Measurements from ENCODE around the gene EMID1.

The EMID1 gene

DNA sequence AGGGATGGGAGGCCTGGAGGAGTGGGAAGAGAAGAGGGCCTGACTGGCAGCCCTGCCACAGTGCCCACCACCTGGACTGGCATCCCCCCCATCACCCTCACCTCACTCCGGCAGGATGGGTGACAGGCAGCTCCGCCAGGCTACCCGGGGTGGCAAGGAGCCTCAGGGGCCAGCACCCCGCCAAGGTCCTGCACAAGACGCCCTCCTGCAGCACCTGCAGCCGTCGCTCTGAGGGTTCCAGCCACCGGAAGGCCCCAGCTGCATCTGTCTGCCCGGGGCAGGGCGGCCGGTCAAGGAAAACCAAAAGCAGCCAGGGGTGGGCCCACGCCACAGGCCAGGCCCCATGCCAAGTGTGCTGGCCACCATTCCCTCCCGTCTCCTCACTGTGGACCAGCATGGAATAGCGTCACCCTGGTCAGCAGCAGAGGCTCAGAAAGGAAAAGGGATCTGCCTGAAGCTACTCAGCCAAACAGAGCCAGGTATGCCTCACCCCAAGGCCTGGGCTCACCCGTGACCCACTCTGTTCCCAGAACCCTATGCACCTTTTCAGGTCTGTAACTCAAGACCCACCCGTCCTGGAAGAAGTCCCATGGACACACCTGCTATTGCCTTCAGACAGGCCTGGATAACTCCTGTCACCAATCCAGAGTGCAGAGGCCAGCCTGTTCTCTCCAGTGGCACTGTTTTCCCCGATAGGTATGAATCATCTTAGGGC is 55.1 kb downstream of the EMID1 start:
- DNase-seq: no peak

DNA sequence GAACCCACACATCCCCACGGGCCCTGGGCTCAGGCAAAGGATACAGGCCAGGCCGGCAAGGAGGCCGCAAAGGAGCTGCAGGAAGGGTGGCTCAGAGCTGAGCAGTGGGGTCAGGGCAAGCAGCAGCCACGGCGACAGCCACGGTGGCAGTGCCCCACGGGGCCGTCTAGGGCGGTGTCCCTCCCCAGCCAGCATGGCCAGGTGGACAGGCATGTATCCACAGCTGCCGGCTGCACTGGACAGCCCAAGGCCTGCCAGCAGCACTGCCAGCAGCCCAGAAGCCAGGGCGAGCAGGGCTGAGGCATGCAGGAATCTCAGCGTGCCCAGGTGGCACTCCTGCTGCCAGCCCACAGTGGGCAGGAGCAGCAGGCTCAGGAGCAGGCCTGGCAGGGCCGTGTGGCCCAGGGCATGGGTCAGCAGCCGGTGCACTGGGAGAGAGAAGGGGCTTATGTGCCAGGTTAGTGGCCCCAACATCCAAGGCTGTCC is 58.1 kb downstream of the EMID1 start:
- no peak for DNase-seq

DNA sequence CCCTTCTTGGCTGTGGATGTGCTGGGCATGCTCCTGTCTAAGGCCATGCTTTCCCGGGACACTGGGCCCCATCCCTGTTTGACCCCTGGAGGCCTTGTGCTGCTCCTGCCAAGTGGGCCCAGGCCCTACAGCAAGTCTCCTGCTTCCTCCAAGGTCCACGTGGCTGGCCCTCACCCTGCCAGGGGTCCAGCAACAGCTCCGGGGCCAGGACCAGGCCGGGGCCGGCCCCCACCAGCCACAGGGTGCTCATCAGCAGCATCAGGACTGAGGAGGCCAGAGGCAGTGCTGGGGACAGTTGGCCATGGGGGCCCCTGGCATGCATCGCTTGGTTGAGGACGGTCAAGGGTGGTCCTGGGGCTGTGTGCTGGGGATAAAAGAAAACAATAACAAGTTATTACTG is 59.6 kb downstream of the EMID1 start:
- DNase-seq: no peak

DNA sequence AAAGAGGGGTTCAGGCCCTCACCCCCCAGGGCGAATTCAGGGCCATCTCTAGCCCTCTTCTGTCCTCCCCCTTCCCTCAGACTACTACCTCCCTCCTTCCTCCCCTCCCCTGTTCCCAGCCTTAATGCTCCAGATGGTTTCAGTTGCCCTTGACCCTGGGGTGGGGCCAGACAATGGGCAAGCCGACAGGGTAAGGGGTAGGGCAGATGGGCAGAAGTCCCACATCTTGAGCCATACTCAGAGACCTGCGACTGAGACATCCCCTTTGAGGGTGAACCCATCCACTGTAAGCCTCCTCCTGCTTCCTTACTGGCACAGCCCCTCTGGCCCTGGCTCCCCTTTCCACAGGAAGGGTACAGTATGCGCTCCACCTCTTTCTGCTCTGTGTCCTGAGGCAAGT is 60.2 kb downstream of the EMID1 start:
- DNase-seq: no peak

DNA sequence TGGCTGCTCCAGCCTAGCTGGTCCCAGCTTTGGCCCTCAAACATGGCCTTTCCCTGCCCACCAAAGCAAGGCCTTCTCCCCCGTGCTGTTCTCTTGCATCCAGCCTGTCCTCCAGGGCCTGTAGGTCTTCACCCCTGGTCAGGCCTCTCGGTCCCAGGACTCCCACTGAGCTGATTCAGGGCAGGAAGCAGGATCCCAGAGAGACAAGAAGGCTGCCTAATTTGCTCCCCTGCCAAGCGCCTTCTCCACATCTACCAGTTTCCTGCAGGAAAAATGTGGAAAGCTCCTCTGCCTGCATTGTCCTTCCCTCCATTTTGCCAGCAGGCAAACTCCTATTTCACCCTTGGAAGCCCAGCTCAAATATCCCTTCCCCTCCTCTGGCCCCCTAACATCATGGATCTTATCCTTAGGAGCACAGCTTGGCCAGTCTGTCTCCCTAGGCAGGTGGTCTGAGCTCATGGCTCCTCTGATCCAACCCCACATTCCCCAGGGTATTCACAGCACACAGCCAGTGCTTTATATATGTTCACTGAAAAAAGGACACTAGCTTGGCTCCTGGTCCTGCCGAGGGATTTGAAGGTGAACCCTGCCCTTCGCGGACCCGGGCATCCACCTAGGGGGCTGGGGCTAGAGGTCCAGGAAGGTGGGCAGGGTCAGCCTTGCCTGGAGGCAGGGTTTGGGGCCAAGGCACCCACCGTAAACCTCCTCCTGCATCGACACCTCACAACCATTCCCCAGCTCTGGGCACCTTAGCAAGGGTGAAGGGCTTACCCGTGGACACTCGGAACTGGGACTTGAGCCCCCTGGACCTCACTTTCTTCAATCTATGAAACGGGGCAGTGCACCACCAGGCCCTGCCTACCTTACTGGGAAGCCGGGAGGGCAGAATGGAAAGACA is 61.1 kb downstream of the EMID1 start:
- no peak for DNase-seq

DNA sequence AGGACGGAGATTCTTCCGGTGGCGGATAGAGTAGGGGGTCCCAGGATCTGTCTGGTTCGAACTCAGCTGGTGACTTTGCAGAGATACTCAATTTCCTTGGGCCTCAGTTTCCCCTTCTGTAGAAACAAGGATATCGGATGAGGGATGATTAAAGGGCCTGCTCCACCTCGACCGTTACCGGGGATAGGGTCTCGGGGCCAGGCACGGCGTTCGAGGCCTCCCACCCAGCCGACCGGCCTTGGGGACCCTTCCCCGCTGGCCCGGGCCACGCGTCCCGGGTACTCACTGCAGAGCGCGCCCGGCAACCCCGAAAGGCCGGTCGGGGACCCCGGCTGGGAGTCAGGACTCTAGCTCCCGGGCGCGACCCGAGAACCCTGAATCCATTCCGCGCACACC is 61.8 kb downstream of the EMID1 start:
- no peak for DNase-seq

DNA sequence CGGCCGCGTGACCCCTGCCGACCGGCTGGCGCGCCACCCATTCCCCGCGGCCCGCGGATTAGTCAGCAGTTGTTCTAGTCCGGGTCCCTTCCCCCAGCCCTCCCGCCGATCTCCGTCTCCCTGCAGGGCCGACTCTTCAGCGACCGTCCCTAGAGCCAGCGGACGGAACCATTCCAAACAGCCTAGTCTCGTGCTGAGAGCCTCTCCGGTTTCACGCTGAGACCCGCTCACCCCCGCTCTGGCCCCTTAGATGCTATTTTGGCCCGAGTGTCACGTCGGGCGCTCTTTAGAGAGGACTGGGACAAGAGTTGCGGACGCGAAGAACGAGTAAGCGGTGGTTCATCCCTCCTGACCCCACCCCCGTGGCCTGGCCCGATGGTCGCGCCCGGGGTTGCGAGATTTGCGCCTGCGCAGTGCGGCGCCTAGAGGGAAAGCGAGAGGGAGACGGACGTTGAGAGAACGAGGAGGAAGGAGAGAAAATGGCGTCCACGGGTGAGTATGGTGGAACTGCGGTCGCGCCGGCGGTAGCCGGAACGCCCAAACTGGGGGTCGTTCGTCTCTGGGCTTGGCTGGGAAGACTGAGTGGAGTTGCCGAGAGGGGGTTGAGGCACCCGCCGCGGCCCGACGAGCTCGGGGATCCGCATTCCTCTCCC is 62.3 kb downstream of the EMID1 start, which contains the start of the genes EWSR1 and RHBDD3:
TSS of gene EWSR1 (plus strand) at position 411 of the 653 bp plus-strand sequence. CDS start at position 480, 69 bp downstream.
TSS of gene RHBDD3 (minus strand) at position 124 of the 653 bp plus-strand sequence. CDS start 2,355 bp downstream, outside the sequence.
- peak; percentile 94 to 98 for DNase-seq

DNA sequence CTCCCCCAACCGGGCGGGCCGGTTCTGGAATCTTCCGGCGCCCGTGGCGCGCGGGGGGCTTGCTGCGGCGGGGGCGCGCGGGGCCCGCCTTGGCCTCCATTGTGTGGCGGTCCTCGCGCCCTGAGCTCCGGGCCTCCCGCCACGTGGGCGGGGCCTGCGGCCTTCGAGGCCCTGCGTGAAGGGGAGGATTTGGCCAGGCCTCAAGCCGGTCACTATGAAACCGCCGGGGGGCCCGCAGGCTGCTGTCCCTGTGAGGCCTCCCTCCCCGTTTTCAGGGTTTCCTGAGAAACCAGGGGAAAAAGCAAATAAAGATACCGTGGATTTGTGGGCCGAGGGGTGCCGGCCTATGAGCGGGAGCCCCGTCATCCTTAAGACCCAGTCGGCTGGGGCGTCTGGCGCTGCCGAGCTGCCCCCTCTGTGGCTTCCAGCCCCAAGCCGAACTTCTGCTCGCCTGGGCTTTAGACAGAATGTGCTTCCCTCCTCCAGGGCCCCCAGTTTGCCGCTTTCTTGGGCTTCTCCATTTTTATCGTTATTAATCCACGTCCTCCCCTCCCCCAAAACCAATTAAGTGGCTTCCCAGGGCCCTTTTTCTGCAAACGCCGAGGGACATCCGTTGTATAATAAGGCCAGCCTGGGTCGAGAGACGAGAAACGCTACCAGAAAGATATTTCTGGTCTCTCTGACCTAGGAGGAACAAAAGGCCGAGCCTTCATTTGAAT is 63.0 kb downstream of the EMID1 start:
- DNase-seq: peak; percentile 23 to 48

DNA sequence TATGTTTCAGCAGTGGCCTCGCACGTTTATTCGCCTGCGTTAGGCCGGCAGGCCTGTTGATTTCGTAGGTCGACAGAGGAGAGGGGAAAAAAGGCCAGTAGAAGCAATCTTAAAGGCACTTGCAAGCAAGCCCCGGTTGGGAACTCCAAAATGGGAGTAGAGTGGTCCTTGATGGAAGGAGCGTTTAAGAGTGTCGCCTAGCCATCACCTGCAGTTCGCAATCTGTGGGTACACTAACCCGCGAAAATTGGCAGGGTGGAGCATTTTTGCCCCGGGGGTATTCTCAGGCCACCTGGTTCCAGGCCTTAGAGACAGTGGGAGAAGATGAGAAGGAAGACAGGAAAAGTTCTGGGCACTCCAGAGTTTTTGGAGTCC is 63.5 kb downstream of the EMID1 start:
- DNase-seq: no peak

DNA sequence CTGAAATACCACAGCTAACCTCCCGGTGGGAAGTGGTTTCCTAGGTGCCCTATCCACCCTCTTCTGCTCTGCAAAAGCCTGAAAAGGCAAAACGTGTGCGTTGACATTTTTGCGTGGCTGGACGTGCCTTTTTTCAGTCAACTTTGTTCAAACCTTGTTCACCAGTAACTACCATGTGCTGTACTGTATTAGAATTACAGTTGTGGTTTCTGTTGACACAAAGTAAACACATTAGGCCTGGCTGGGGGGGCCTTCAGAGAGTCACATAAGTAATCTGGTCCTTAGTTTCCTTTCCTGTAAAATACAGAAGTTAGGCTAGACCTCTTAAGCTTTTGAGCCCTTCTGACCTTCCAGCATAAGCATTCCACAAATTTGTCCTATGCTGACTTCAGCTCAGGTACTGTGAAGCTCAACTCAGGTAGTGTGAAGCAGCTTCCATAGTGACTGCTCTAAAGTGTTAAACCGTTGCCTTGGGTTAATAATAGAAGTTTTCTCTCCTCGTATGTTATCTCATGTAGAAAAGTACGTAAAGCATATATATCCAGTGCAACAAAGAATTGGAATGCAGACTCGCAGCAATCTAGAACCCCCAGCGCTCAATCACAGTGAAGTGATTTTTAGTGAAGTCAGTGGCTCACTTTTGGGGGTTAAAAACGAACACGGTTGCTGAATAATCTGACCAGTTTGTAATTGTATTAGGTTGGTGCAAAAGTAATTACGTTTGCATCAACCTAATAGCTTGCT is 64.2 kb downstream of the EMID1 start:
- peak in 1 of 2 donors; percentile 18 for DNase-seq

DNA sequence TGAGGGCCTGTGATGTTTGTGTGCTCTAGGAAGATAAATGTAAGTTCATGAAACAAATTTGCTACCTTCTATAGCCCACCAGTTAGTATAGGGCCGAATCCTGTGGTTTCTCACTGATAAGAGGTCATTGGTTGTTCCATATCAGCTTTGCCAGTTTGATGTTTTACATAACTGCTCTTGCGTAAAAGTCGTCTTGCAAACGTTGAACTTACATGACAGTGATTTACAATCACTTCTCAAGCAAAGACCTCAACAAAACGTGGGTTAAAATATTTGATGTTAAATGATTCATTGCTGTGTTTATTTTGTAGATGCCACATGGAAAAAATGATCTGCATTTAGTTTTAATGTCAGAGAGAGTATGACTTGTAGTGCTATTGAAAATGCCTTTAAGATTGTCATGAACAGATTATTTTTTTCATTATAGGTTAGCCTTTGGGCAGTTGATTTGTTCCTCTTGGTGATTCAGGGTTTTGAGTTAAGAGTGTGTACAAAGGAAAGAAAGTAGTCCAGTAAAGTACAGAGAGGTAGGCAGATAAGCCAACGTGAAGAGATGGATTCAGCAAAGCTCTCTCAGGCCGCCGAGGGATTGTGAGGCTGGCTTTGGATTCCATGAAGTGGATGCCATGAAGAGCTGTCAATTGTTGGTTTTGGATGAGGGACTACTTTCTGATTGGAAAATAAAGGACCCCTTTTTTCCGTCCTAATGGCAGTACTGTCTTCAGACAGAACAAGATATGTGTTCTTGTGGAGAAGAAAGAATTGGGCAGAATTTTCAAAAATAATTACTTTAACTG is 65.0 kb downstream of the EMID1 start:
- DNase-seq: peak in 1 of 2 donors; percentile 8

DNA sequence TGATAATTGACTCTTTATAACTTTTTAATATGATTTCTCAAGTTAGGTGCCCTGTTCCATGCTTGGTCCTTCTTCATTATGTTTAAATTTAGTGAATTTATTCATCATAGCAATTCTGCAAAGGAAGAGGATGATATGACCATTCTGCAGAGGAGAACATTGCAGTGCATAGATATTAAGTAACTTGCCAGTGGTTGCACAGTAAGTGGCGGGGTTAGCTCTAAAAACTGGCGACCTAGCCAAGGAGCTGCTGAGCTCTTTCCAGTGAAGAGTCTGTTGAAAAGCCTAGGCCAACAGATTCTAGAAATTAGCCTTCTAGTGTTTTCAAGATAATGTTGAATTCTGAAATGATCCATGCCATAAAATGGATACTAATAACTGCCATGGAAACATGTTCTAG is 66.9 kb downstream of the EMID1 start:
- no peak for DNase-seq

DNA sequence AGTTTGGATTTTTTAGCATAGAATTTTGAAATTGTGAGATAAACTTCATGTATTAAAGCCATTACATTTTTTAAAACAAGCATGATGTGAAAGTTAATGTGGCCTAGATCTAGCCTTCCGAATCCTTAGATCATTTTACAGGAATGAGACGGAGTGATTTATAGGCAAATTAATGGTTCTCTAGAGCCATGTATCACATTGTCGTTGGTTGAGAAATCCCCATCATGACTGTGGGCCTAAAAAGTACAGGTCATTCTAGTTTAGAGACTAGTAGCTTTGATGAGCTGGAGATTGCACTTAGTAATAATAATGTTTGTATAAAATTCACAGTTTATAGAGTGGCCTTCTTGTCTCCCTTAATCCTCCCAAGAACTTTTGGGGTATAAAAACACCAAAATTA is 69.5 kb downstream of the EMID1 start:
- no peak for DNase-seq

DNA sequence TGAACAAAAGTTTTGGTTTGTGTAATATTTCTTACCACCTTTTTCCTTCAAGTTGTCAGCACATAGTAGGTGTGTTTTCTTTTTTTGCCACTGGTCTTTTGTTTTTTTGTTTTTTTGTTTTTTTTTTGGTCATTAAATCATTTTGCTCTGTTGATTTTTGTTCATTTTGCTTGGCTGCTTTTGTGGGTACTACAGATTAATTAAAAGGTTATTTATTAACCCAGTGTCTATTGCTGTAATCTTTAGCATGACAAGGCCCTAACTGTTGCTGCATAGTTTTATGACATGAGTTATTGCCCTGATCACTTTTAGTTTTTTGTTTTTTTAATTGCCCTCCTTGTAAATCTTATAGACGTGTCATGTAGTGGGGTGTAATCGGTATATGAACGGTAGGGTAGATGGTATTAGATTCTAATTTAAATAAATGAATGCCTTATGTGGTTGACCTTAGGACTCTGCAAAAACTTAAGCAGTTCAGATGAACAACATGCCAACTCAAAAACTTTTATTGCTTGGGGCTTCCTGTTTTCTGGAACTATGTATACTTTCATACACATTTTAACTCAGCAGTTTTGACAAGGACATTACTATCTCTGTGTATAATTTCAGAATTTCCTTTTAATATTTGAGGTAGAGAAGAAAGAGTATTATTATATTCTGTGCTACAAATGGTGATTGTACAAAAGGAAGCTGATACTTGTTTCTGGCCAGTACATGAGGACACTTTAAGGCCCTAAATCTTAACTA is 70.3 kb downstream of the EMID1 start:
- DNase-seq: no peak

DNA sequence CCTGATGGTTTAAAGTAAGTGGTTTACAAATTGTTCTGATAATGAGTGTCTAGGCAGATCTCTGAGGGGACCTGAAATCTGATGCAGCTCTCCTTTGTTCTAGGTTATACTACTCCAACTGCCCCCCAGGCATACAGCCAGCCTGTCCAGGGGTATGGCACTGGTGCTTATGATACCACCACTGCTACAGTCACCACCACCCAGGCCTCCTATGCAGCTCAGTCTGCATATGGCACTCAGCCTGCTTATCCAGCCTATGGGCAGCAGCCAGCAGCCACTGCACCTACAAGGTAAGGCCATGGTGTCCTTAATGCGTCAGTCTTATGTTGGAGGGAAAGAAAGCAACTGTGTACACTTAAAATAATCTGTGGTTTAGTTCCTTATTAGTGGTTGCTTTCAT is 72.2 kb downstream of the EMID1 start:
- DNase-seq: no peak

DNA sequence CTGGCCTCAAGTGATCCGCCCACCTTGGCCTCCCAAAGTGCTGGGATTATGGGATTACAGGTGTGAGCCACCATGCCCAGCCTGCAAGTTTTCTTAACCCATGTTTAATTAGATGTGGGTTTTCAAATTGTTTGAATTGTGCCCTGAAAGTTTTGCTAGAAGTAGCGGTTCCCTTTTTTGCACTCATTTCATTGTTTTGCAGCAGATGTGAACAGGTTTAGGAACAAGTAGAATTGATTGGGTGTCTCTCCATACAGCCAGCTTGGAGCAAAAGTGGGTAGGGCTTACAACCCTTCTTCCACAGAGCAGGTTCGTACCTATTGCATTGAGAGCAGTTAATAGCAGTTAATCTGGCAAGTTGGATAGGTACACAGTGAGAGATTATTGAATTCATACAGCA is 78.5 kb downstream of the EMID1 start:
- DNase-seq: no peak

DNA sequence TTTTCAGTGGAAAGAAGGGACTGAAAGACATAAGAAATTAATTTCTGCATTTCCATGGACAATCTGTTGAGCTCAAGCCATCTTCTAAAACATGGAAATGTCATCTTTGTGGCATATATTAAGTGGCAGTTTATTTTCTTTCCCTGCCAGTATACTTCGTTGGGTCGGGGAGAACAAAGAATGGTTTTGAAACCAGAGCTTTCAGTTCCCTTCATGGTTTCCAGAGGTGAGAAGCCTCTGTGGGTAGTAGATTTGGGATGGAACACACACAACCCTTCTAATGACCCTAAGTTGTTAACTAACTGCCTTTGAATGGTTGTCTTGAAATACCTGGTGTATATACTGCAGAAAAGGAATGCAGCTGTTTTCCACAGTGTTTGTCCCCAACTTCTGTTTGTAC is 83.1 kb downstream of the EMID1 start:
- no peak for DNase-seq

DNA sequence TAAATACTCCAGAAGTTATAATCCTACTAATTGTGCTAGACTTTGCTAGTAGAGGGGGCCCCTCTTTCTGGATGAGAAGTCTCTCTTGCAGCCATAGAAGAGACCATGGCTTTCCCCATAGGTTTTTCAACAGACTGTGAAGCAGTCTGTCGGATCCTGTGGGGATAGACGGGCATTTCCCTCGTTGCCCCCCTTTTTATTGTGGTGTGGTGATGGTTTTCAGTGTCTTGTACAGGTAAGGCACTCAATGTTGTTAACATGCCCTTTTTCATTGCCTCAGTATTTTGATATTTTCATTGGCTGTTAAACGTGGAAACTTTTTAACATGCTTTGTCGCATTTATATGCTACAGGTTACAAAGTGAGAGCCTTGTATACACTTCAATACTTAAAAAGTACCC is 84.4 kb downstream of the EMID1 start:
- DNase-seq: no peak

DNA sequence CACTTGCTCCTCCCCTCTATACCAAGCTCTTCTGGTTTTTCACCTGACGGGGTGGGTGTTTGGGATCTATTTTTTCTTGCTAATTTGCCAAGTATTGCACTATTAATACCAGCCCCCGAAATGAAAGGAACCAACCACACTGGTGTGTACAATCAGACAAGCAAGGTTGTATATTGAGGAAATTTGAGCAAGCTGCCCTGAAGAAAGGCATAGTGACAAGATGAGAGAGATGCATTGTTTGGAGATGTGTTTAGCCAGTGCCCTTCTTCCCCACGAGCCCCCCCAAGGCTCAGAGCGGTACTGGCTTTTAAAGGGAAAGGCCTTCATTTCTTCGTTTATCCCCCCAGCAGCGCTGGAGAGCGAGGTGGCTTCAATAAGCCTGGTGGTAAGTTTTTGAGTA is 85.5 kb downstream of the EMID1 start:
- no peak for DNase-seq

DNA sequence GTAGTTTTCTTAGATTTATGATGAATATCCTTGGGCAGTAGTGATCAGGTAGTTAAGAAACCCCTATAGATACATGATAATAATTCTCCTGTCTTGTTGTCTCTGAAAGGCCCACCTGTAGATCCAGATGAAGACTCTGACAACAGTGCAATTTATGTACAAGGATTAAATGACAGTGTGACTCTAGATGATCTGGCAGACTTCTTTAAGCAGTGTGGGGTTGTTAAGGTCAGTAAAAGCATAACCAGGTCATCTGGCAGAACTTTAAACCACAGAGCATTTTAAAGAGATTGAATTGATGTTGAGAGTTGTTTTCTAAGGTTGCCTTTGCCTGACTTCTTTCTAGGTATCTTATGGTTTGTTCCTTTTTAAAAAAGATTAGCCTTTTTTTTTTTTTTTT is 86.7 kb downstream of the EMID1 start:
- no peak for DNase-seq

Data from CD4-positive, alpha-beta T cell treated with Interferon alpha-2 for 1 hour (primary cell).